Neural cell (in vitro differentiated cells): Measurements from ENCODE around the gene HES6. TPM values are rescaled to one million over a fixed set of nuclear protein-coding genes. Genes with fewer than 3 reads are reported as not detected.

Source experiments
- H2AFZ ChIP-seq: fragments of 200-600, 300-800 bp; sonication (generic), shearing (Covaris generic); 2 replicates; pipeline ENCODE4 v1.6.0; 2014; ENCODE audit warnings: low read depth, mild to moderate bottlenecking, antibody characterized with exemption, low read length, moderate library complexity
- H3F3A ChIP-seq: fragments of 200-600 bp; shearing (Covaris generic); 2 replicates; pipeline ENCODE4 v1.6.1; 2016; ENCODE audit warnings: mild to moderate bottlenecking, moderate library complexity, mixed read lengths, antibody characterized with exemption, low read length; ENCODE audit not compliant: insufficient read depth, poor library complexity, severe bottlenecking
- H3K27ac ChIP-seq: fragments of 200-600, 300-800 bp; sonication (generic), shearing (Covaris generic); 2 replicates; pipeline ENCODE4 v1.5.1; 2014; ENCODE audit warnings: mild to moderate bottlenecking, low read length, moderate library complexity
- H3K27me3 ChIP-seq: fragments of 300-800, 200-600 bp; sonication (generic), shearing (Covaris generic); 2 replicates; pipeline ENCODE4 v1.6.0; 2014; ENCODE audit warnings: mild to moderate bottlenecking, low read depth, low read length, moderate library complexity; ENCODE audit not compliant: insufficient read depth
- H3K36me3 ChIP-seq: fragments of 300-800, 200-600 bp; sonication (generic), shearing (Covaris generic); 2 replicates; pipeline ENCODE4 v1.5.1; 2014; ENCODE audit warnings: mild to moderate bottlenecking, antibody characterized with exemption, low read length, moderate library complexity; ENCODE audit not compliant: insufficient read depth
- H3K4me2 ChIP-seq: fragments of 300-800, 200-600 bp; sonication (generic), shearing (Covaris generic); 2 replicates; pipeline ENCODE4 v1.6.0; 2014; ENCODE audit warnings: mild to moderate bottlenecking, low read length
- H3K4me3 ChIP-seq: fragments of 300-800, 200-600 bp; sonication (generic), shearing (Covaris generic); 2 replicates; pipeline ENCODE4 v1.5.1; 2014; ENCODE audit warnings: mild to moderate bottlenecking, low read length, moderate library complexity
- H3K79me2 ChIP-seq: fragments of 200-600 bp; shearing (Covaris generic); replicated peaks from 2 replicates; pipeline ENCODE4 v1.6.0; 2014; ENCODE audit warnings: mild to moderate bottlenecking, low read length, moderate library complexity; ENCODE audit not compliant: insufficient read depth
- H3K9ac ChIP-seq: fragments of 300-800, 200-600 bp; sonication (generic), shearing (Covaris generic); 2 replicates; pipeline ENCODE4 v1.6.1; 2016; ENCODE audit warnings: mild to moderate bottlenecking, low read length, mixed read lengths
- H3K9me2 ChIP-seq: fragments of 200-600 bp; shearing (Covaris generic); 2 replicates; pipeline ENCODE4 v1.6.1; 2016; ENCODE audit warnings: mild to moderate bottlenecking, low read length, mixed read lengths; ENCODE audit not compliant: insufficient read depth
- H3K9me3 ChIP-seq: fragments of 200-600, 300-800 bp; sonication (generic), shearing (Covaris generic); 2 replicates; pipeline ENCODE4 v1.6.1; 2016; ENCODE audit warnings: mild to moderate bottlenecking, mixed run types, low read length, moderate library complexity, mixed read lengths
- H4K20me1 ChIP-seq: fragments of 200-600 bp; shearing (Covaris generic); 2 replicates; pipeline ENCODE4 v1.6.1; 2016; ENCODE audit warnings: mild to moderate bottlenecking, mixed run types; ENCODE audit not compliant: insufficient read depth
- CTCF ChIP-seq: fragments of 450-650 bp; IDR thresholded peaks from 2 replicates; pipeline ENCODE4 v1.5.1; 2014; ENCODE audit warnings: antibody characterized with exemption, mild to moderate bottlenecking, moderate library complexity; ENCODE audit not compliant: poor library complexity, severe bottlenecking
- EP300 ChIP-seq: fragments of 450-650 bp; conservative IDR thresholded peaks from 2 replicates; pipeline ENCODE4 v1.6.1; 2014; ENCODE audit warnings: antibody characterized with exemption, mild to moderate bottlenecking, moderate library complexity; ENCODE audit not compliant: poor library complexity, severe bottlenecking
- EZH2 ChIP-seq: fragments of 200-600, 300-800 bp; shearing (Covaris generic), sonication (generic); IDR thresholded peaks from 2 replicates; pipeline ENCODE4 v1.6.1; 2014; ENCODE audit warnings: antibody characterized with exemption, low read length, borderline replicate concordance, mild to moderate bottlenecking; ENCODE audit not compliant: insufficient read depth, poor library complexity, severe bottlenecking
- MXI1 ChIP-seq: fragments of 450-650 bp; conservative IDR thresholded peaks from 2 replicates; pipeline ENCODE4 v1.6.1; 2014; ENCODE audit warnings: antibody characterized with exemption, mild to moderate bottlenecking; ENCODE audit not compliant: poor library complexity, severe bottlenecking
- POLR2AphosphoS5 ChIP-seq: IDR thresholded peaks from 2 replicates; pipeline ENCODE4 v1.6.1; 2012
- RAD21 ChIP-seq: fragments of 450-650 bp; conservative IDR thresholded peaks from 2 replicates; pipeline ENCODE4 v1.6.1; 2014; ENCODE audit warnings: antibody characterized with exemption, mild to moderate bottlenecking, moderate library complexity
- SMC3 ChIP-seq: fragments of 450-650 bp; conservative IDR thresholded peaks from 2 replicates; pipeline ENCODE4 v1.6.1; 2014; ENCODE audit warnings: antibody characterized with exemption, mild to moderate bottlenecking, moderate library complexity; ENCODE audit not compliant: poor library complexity
- TAF1 ChIP-seq: IDR thresholded peaks from 2 replicates; pipeline ENCODE4 v1.6.1; 2012; ENCODE audit warnings: low read depth
- polyA plus RNA-seq: library from polyadenylated mRNA; depleted of rRNA; stranded (reverse); fragments of >200 nt; gene quantifications from 2 replicates; pipeline ENCODE4 v1.2.3, GENCODE V29; 2014
- TF ChIP-seq, protein P1 (sequence below): IDR thresholded peaks from 2 replicates; pipeline ENCODE4 v1.6.1; 2012; ENCODE audit warnings: borderline replicate concordance

The HES6 gene
- polyA plus RNA-seq, 1 donor from 2014 or later: 236 TPM

- no peak overlapping the region for H3K4me3 ChIP-seq
- H3K9me3 ChIP-seq: no peaks in the 10 kb centered on the region
- peaks cover 4% of the 10 kb centered on the region for H3K79me2 ChIP-seq
- no peak overlapping the region for H2AFZ ChIP-seq
- no peak overlapping the region for H3K27ac ChIP-seq
- no peak overlapping the region for H3K4me2 ChIP-seq
- no peaks in the 10 kb centered on the region for H3K36me3 ChIP-seq
- TF ChIP-seq MXI1 (no peak), TAF1 (no peak), CTCF (no peak), EP300 (no peak), EZH2 (no peak), SMC3 (no peak), RAD21 (no peak)
- TF ChIP-seq, protein P1, sequence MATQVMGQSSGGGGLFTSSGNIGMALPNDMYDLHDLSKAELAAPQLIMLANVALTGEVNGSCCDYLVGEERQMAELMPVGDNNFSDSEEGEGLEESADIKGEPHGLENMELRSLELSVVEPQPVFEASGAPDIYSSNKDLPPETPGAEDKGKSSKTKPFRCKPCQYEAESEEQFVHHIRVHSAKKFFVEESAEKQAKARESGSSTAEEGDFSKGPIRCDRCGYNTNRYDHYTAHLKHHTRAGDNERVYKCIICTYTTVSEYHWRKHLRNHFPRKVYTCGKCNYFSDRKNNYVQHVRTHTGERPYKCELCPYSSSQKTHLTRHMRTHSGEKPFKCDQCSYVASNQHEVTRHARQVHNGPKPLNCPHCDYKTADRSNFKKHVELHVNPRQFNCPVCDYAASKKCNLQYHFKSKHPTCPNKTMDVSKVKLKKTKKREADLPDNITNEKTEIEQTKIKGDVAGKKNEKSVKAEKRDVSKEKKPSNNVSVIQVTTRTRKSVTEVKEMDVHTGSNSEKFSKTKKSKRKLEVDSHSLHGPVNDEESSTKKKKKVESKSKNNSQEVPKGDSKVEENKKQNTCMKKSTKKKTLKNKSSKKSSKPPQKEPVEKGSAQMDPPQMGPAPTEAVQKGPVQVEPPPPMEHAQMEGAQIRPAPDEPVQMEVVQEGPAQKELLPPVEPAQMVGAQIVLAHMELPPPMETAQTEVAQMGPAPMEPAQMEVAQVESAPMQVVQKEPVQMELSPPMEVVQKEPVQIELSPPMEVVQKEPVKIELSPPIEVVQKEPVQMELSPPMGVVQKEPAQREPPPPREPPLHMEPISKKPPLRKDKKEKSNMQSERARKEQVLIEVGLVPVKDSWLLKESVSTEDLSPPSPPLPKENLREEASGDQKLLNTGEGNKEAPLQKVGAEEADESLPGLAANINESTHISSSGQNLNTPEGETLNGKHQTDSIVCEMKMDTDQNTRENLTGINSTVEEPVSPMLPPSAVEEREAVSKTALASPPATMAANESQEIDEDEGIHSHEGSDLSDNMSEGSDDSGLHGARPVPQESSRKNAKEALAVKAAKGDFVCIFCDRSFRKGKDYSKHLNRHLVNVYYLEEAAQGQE: no peak
- no peaks in the 10 kb centered on the region for H4K20me1 ChIP-seq
- H3K9ac ChIP-seq: no peak overlapping the region
- H3K9me2 ChIP-seq: no peaks in the 10 kb centered on the region
- no peaks in the 10 kb centered on the region for H3F3A ChIP-seq
- H3K27me3 ChIP-seq: no peaks in the 10 kb centered on the region
Measured at GRCh38 chr2:238278626-238279323, 38.9 kb upstream of the HES6 start.

- H3K9me3 ChIP-seq: no peaks in the 10 kb centered on the region
- no peaks in the 10 kb centered on the region for H3K79me2 ChIP-seq
- H3K9me2 ChIP-seq: no peaks in the 10 kb centered on the region
- H3K36me3 ChIP-seq: no peaks in the 10 kb centered on the region
- TF ChIP-seq, protein P1: no peak
- TF ChIP-seq TAF1 (no peak), SMC3 (no peak), CTCF (peak; percentile 26), RAD21 (no peak), MXI1 (no peak), POLR2AphosphoS5 (no peak)
- no peak overlapping the region for H3K4me3 ChIP-seq
- H4K20me1 ChIP-seq: no peaks in the 10 kb centered on the region
- H3F3A ChIP-seq: no peaks in the 10 kb centered on the region
- no peak overlapping the region for H3K4me2 ChIP-seq
- H3K27me3 ChIP-seq: no peaks in the 10 kb centered on the region
- no peak overlapping the region for H3K27ac ChIP-seq
- H2AFZ ChIP-seq: no peak overlapping the region
- H3K9ac ChIP-seq: no peak overlapping the region
Measured at GRCh38 chr2:238277695-238278094, 37.9 kb upstream of the HES6 start.
